Measurements from ENCODE around the gene MUC2. TPM values are rescaled to one million over a fixed set of nuclear protein-coding genes. Genes with fewer than 3 reads are reported as not detected.

The MUC2 gene
- total RNA-seq, 2 experiments from 2014 or later, result not detected

GRCh38 chr11:1104411-1105182 lies 29.9 kb downstream of the MUC2 start:
- ATAC-seq (no peak), DNase-seq (no peak)
- no peaks in the 10 kb centered on the region for H3K36me3 Mint-ChIP-seq (ENCODE audit: low read depth)
- ChIA-PET CTCF (no interaction called here), POLR2A (no interaction called here)
- TF ChIP-seq CTCF (IDR thresholded peaks at IDR 0.05), result no peak
- no peak overlapping the region for H3K27ac Mint-ChIP-seq
- no peaks in the 10 kb centered on the region for H3K9me3 Mint-ChIP-seq
- no peak overlapping the region for H3K4me3 Mint-ChIP-seq
- H3K27me3 Mint-ChIP-seq, result no peaks in the 10 kb centered on the region
- intact Hi-C loops (cut with micrococcal nuclease), result no loop called here
- no peaks in the 10 kb centered on the region for H3K4me1 Mint-ChIP-seq (ENCODE audit: low read depth)

GRCh38 chr11:1105183-1105565 lies 30.5 kb downstream of the MUC2 start:
- H3K27me3 Mint-ChIP-seq, result no peaks in the 10 kb centered on the region
- intact Hi-C loops (cut with micrococcal nuclease), result no loop called here
- POLR2A ChIA-PET, result no interaction called here
- no peak overlapping the region for H3K4me3 Mint-ChIP-seq
- no peaks in the 10 kb centered on the region for H3K4me1 Mint-ChIP-seq (ENCODE audit: low read depth)
- no peaks in the 10 kb centered on the region for H3K9me3 Mint-ChIP-seq
- TF ChIP-seq CTCF (IDR thresholded peaks at IDR 0.05), result no peak
- H3K27ac Mint-ChIP-seq, result no peak overlapping the region
- DNase-seq (no peak), ATAC-seq (no peak)
- no peaks in the 10 kb centered on the region for H3K36me3 Mint-ChIP-seq (ENCODE audit: low read depth)
- CTCF ChIA-PET, result no interaction called here

GRCh38 chr11:1106387-1106786 lies 31.7 kb downstream of the MUC2 start:
- POLR2A ChIA-PET, result no interaction called here
- Mint-ChIP-seq H3K27me3 (no peaks in the 10 kb centered on the region), H3K27ac (no peak overlapping the region), H3K9me3 (no peaks in the 10 kb centered on the region), H3K4me3 (no peak overlapping the region), H3K4me1 (ENCODE audit: low read depth) (no peaks in the 10 kb centered on the region), H3K36me3 (ENCODE audit: low read depth) (no peaks in the 10 kb centered on the region)
- ATAC-seq (no peak), DNase-seq (no peak)
- CTCF ChIA-PET, result no interaction called here
- intact Hi-C loops (cut with micrococcal nuclease), result no loop called here
- no peak for TF ChIP-seq CTCF (IDR thresholded peaks at IDR 0.05)

- Mint-ChIP-seq H3K27me3 (no peaks in the 10 kb centered on the region), H3K9me3 (no peaks in the 10 kb centered on the region), H3K36me3 (ENCODE audit: low read depth) (no peaks in the 10 kb centered on the region), H3K4me3 (no peak overlapping the region), H3K27ac (no peak overlapping the region), H3K4me1 (ENCODE audit: low read depth) (no peaks in the 10 kb centered on the region)
- intact Hi-C loops (cut with micrococcal nuclease), result no loop called here
- ChIA-PET POLR2A (no interaction called here), CTCF (no interaction called here)
- no peak for TF ChIP-seq CTCF (IDR thresholded peaks at IDR 0.05)
- DNase-seq (no peak), ATAC-seq (no peak)
Observed at GRCh38 chr11:1107316-1108245, 32.9 kb downstream of the MUC2 start.

Measured in activated CD8-positive, alpha-beta T cell treated with anti-CD3 and anti-CD28 coated beads for 36 hours (primary cell).